GM21360 (cell line): ENCODE data around the gene ENPP7.

Experiments
- ATAC-seq: cut with Tn5 transposase; IDR thresholded peaks from one replicate; pipeline ENCODE4 v1.9.1; 2021; ENCODE audit warnings: mild to moderate bottlenecking, moderate library complexity; ENCODE audit not compliant: unreplicated experiment

ENPP7 gene

GRCh38 chr17:79730437-79730768, 340 bp upstream of the ENPP7 start:
- no peak for ATAC-seq

- ATAC-seq, result no peak
These were observed 1.5 kb downstream of the ENPP7 start for GRCh38 chr17:79732254-79732653.

GRCh38 chr17:79732804-79733691, 2.3 kb downstream of the ENPP7 start:
- ATAC-seq, result no peak

- ATAC-seq, result no peak
These were observed 2.9 kb downstream of the ENPP7 start for GRCh38 chr17:79733692-79734070.

- no peak for ATAC-seq
These were observed 4.4 kb downstream of the ENPP7 start for GRCh38 chr17:79735096-79735495.

- ATAC-seq, result no peak
These were observed 6.5 kb downstream of the ENPP7 start for GRCh38 chr17:79737046-79737921.

- ATAC-seq, result no peak
These were observed 7.3 kb downstream of the ENPP7 start for GRCh38 chr17:79737922-79738578.

GRCh38 chr17:79738643-79739042, 7.9 kb downstream of the ENPP7 start:
- ATAC-seq, result no peak

- no peak for ATAC-seq
These were observed 8.7 kb downstream of the ENPP7 start for GRCh38 chr17:79739148-79740062.

- ATAC-seq, result no peak
These were observed 9.7 kb downstream of the ENPP7 start for GRCh38 chr17:79740413-79740812.

- ATAC-seq, result no peak
These were observed 10.6 kb downstream of the ENPP7 start for GRCh38 chr17:79741401-79741750.

- ATAC-seq, result no peak
These were observed 11.2 kb downstream of the ENPP7 start for GRCh38 chr17:79741751-79742588.

GRCh38 chr17:79742589-79742918, 11.8 kb downstream of the ENPP7 start:
- ATAC-seq, result no peak

- no peak for ATAC-seq
These were observed 12.3 kb downstream of the ENPP7 start for GRCh38 chr17:79742951-79743476.

- ATAC-seq, result no peak
These were observed 12.9 kb downstream of the ENPP7 start for GRCh38 chr17:79743614-79744013.

- no peak for ATAC-seq
These were observed 14.9 kb downstream of the ENPP7 start for GRCh38 chr17:79745641-79746105.

- ATAC-seq, result no peak
These were observed 16.3 kb downstream of the ENPP7 start for GRCh38 chr17:79746889-79747507.

- ATAC-seq, result no peak
These were observed 17.0 kb downstream of the ENPP7 start for GRCh38 chr17:79747508-79748294.
